ENCODE data around the gene MEGF6. TPM values are rescaled to one million over a fixed set of nuclear protein-coding genes. Genes with fewer than 3 reads are reported as not detected.

Gene MEGF6
- total and polyA plus RNA-seq, 4 donors, result 17.7 to 54.2 (median 48.2) TPM

- Histone ChIP-seq H3K27ac (ENCODE audit: low read depth in 1 of 2, low read length in 1 of 2) (no peak overlapping the region), H3K4me3 (no peak overlapping the region), H3K9me3 (ENCODE audit: control insufficient read depth in 4 of 4, insufficient read depth in 3 of 4, low read length in 3 of 4) (no peaks in the 10 kb centered on the region), H3K36me3 (ENCODE audit: control insufficient read depth in 4 of 4, insufficient read depth in 4 of 4, low read length in 4 of 4) (peaks cover 8 to 84% (median 29%) of the 10 kb centered on the region in 4 donors), H3K9ac (ENCODE audit: insufficient read depth in 1 of 2, low read length in 2 of 2) (no peak overlapping the region), H3K4me1 (ENCODE audit: control insufficient read depth in 5 of 5, insufficient read depth in 5 of 5, low read length in 5 of 5) (peaks cover 0 to 2% (median 0%) of the 10 kb centered on the region in 5 donors), H3K27me3 (ENCODE audit: control insufficient read depth in 3 of 3, insufficient read depth in 3 of 3, low read length in 2 of 3) (no peaks in the 10 kb centered on the region)
- ATAC-seq (ENCODE audit: insufficient read depth, low FRiP score) (no peak), DNase-seq (no peak)
- WGBS, 2 donors, result 91 to 95% methylated on average over 17 of the region's 17 CpGs
- TF ChIP-seq, protein P1, sequence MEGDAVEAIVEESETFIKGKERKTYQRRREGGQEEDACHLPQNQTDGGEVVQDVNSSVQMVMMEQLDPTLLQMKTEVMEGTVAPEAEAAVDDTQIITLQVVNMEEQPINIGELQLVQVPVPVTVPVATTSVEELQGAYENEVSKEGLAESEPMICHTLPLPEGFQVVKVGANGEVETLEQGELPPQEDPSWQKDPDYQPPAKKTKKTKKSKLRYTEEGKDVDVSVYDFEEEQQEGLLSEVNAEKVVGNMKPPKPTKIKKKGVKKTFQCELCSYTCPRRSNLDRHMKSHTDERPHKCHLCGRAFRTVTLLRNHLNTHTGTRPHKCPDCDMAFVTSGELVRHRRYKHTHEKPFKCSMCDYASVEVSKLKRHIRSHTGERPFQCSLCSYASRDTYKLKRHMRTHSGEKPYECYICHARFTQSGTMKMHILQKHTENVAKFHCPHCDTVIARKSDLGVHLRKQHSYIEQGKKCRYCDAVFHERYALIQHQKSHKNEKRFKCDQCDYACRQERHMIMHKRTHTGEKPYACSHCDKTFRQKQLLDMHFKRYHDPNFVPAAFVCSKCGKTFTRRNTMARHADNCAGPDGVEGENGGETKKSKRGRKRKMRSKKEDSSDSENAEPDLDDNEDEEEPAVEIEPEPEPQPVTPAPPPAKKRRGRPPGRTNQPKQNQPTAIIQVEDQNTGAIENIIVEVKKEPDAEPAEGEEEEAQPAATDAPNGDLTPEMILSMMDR (IDR thresholded peaks at IDR 0.05; ENCODE audit: control extremely low read depth, extremely low read depth), result no peak
Observed at GRCh38 chr1:3632298-3632697, 21.0 kb upstream of the MEGF6 start.

- Histone ChIP-seq H3K4me1 (ENCODE audit: control insufficient read depth in 5 of 5, insufficient read depth in 5 of 5, low read length in 5 of 5) (peaks cover 0 to 2% (median 0%) of the 10 kb centered on the region in 5 donors), H3K27me3 (ENCODE audit: control insufficient read depth in 3 of 3, insufficient read depth in 3 of 3, low read length in 2 of 3) (no peaks in the 10 kb centered on the region), H3K9ac (ENCODE audit: insufficient read depth in 1 of 2, low read length in 2 of 2) (no peak overlapping the region), H3K27ac (ENCODE audit: low read depth in 1 of 2, low read length in 1 of 2) (peak overlapping the region in 1 of 2 donors; percentile 8), H3K36me3 (ENCODE audit: control insufficient read depth in 4 of 4, insufficient read depth in 4 of 4, low read length in 4 of 4) (peaks cover 9 to 80% (median 27%) of the 10 kb centered on the region in 4 donors), H3K4me3 (no peak overlapping the region), H3K9me3 (ENCODE audit: control insufficient read depth in 4 of 4, insufficient read depth in 3 of 4, low read length in 3 of 4) (no peaks in the 10 kb centered on the region)
- TF ChIP-seq, protein P1 (IDR thresholded peaks at IDR 0.05; ENCODE audit: control extremely low read depth, extremely low read depth), result no peak
- ATAC-seq (ENCODE audit: insufficient read depth, low FRiP score), result no peak
- WGBS, 2 donors, result 91 to 93% methylated on average over 36 of the region's 36 CpGs
- no peak for DNase-seq
Observed at GRCh38 chr1:3631320-3632260, 20.3 kb upstream of the MEGF6 start.

DNA sequence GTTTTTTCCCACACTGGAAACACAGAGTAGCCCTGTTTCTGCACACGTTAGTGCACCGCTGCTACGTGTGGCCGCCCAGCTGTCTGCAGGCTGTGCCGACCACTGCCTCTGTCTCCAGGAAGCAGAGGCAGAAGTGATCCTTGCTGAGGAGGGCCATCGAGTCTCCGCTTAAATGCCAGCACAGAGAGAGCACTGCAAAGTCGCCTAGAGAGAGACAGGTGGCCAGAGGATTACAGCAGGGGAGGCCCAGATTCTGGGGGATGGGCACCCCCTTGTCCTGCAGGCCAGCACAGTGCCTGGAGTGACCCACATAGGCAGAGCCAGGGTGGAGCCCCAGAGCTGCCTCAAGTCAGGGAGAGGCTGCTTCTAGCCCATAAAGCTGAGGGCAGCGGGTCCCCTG, 19.6 kb upstream of the MEGF6 start:
- Histone ChIP-seq H3K9me3 (ENCODE audit: control insufficient read depth in 4 of 4, insufficient read depth in 3 of 4, low read length in 3 of 4) (no peaks in the 10 kb centered on the region), H3K4me3 (no peak overlapping the region), H3K9ac (ENCODE audit: insufficient read depth in 1 of 2, low read length in 2 of 2) (no peak overlapping the region), H3K27ac (ENCODE audit: low read depth in 1 of 2, low read length in 1 of 2) (peak overlapping the region in 1 of 2 donors; percentile 8), H3K4me1 (ENCODE audit: control insufficient read depth in 5 of 5, insufficient read depth in 5 of 5, low read length in 5 of 5) (peaks cover 0 to 3% (median 0%) of the 10 kb centered on the region in 5 donors), H3K27me3 (ENCODE audit: control insufficient read depth in 3 of 3, insufficient read depth in 3 of 3, low read length in 2 of 3) (no peaks in the 10 kb centered on the region), H3K36me3 (ENCODE audit: control insufficient read depth in 4 of 4, insufficient read depth in 4 of 4, low read length in 4 of 4) (peaks cover 11 to 76% (median 26%) of the 10 kb centered on the region in 4 donors)
- WGBS, 2 donors, result 84 to 85% methylated on average over 9 of the region's 9 CpGs
- ATAC-seq (ENCODE audit: insufficient read depth, low FRiP score), result no peak
- DNase-seq, result no peak
- TF ChIP-seq, protein P1 (IDR thresholded peaks at IDR 0.05; ENCODE audit: control extremely low read depth, extremely low read depth), result no peak
